ENCODE results near the gene SQSTM1. TPM values are rescaled to one million over a fixed set of nuclear protein-coding genes. Genes with fewer than 3 reads are reported as not detected.

SQSTM1 gene
- total and polyA plus RNA-seq, 2 experiments from 2014 or later: 402 to 641 TPM

- H2AFZ ChIP-seq: no peak overlapping the region
- H3K4me3 ChIP-seq: no peak overlapping the region
- no peaks in the 10 kb centered on the region for H3K79me2 ChIP-seq
- no peak for TF ChIP-seq EZH2 (IDR thresholded peaks at IDR 0.05; ENCODE audit: borderline replicate concordance)
- TF ChIP-seq EZH2phosphoT487 (IDR thresholded peaks at IDR 0.05; ENCODE audit: low read depth, severe bottlenecking, unreplicated experiment): no peak
- no peak for TF ChIP-seq CTCF (IDR thresholded peaks at IDR 0.05; ENCODE audit: poor library complexity)
- no peak overlapping the region for H3K4me2 ChIP-seq
- H3K9me2 ChIP-seq (replicated peaks; ENCODE audit: insufficient read depth): no peaks in the 10 kb centered on the region
- peak overlapping the region; percentile 66 for H3K27ac ChIP-seq
- H3K36me3 ChIP-seq (replicated peaks; ENCODE audit: insufficient read depth, low read depth): peaks cover 5% of the 10 kb centered on the region
- 78% methylated on average over 14 of the region's 14 CpGs for WGBS (ENCODE audit: low lambda C conversion rate, missing lambda C conversion rate)
- no peaks in the 10 kb centered on the region for H4K20me1 ChIP-seq (ENCODE audit: insufficient read depth, poor library complexity, severe bottlenecking)
- no peak for DNase-seq (ENCODE audit: low spot score)
- H3K4me1 ChIP-seq (ENCODE audit: insufficient read depth): no peaks in the 10 kb centered on the region
- no peaks in the 10 kb centered on the region for H3K27me3 ChIP-seq
- peaks cover 25% of the 10 kb centered on the region for H3K9me3 ChIP-seq (ENCODE audit: low read depth)
Observed at GRCh38 chr5:179886190-179886911, 65.6 kb downstream of the SQSTM1 start.

GRCh38 chr5:179887095-179887494 lies 66.4 kb downstream of the SQSTM1 start:
- Histone ChIP-seq H3K9me3 (ENCODE audit: low read depth) (peaks cover 25% of the 10 kb centered on the region), H4K20me1 (ENCODE audit: insufficient read depth, poor library complexity, severe bottlenecking) (no peaks in the 10 kb centered on the region), H3K4me3 (no peak overlapping the region), H3K27me3 (no peaks in the 10 kb centered on the region), H3K9me2 (replicated peaks; ENCODE audit: insufficient read depth) (no peaks in the 10 kb centered on the region), H2AFZ (no peak overlapping the region), H3K36me3 (replicated peaks; ENCODE audit: insufficient read depth, low read depth) (peaks cover 5% of the 10 kb centered on the region), H3K4me1 (ENCODE audit: insufficient read depth) (no peaks in the 10 kb centered on the region), H3K27ac (no peak overlapping the region), H3K79me2 (no peaks in the 10 kb centered on the region), H3K4me2 (no peak overlapping the region)
- DNase-seq (ENCODE audit: low spot score): no peak
- TF ChIP-seq EZH2 (IDR thresholded peaks at IDR 0.05; ENCODE audit: borderline replicate concordance) (no peak), CTCF (IDR thresholded peaks at IDR 0.05; ENCODE audit: poor library complexity) (no peak), EZH2phosphoT487 (IDR thresholded peaks at IDR 0.05; ENCODE audit: low read depth, severe bottlenecking, unreplicated experiment) (no peak)
- WGBS (ENCODE audit: low lambda C conversion rate, missing lambda C conversion rate): 96% methylated on average over 11 of the region's 11 CpGs

MicroRNA genes within 50 kb of the gene (microRNA counts, 767-probe panel; counts per million panel counts)
- not detected for microRNA hsa-miR-1229

Small RNA genes within 50 kb of the gene (microRNA-seq; reads per million reads assigned to microRNA genes)
- gene MIR1229: 24.1 reads per million, percentile 42 among the genes with 10 or more reads in this experiment

Small RNA genes within 50 kb of the gene (small RNA-seq; reads per million reads assigned to genes)
- gene MIR1229: 0.09 reads per million
- not detected for gene RF00019

Other genes starting within 250 kb of the SQSTM1 start
- 392 and 485 TPM in 2 replicates for gene HNRNPH1, start 197.2 kb upstream of the SQSTM1 start, total RNA-seq
- gene HNRNPH1, start 197.2 kb upstream of the SQSTM1 start, polyA plus RNA-seq: 99.9 and 123 TPM in 2 replicates
- not detected in 2 replicates for gene CBY3, start 139.9 kb upstream of the SQSTM1 start, total RNA-seq
- gene CBY3, start 139.9 kb upstream of the SQSTM1 start, polyA plus RNA-seq: not detected in 2 replicates
- 701 and 705 TPM in 2 replicates for gene CANX, start 121.9 kb upstream of the SQSTM1 start, total RNA-seq
- gene CANX, start 121.9 kb upstream of the SQSTM1 start, polyA plus RNA-seq: 329 and 369 TPM in 2 replicates
- gene MAML1, start 88.1 kb upstream of the SQSTM1 start, total RNA-seq: 14.2 and 15.9 TPM in 2 replicates
- 7.5 and 8.8 TPM in 2 replicates for gene MAML1, start 88.1 kb upstream of the SQSTM1 start, polyA plus RNA-seq
- 0.72 TPM in 1 of 2 replicates, not detected in the other for gene LTC4S, start 26.9 kb upstream of the SQSTM1 start, total RNA-seq
- 3.7 and 6.5 TPM in 2 replicates for gene LTC4S, start 26.9 kb upstream of the SQSTM1 start, polyA plus RNA-seq
- gene MGAT4B, start 14.0 kb upstream of the SQSTM1 start, total RNA-seq: 132 and 159 TPM in 2 replicates
- gene MGAT4B, start 14.0 kb upstream of the SQSTM1 start, polyA plus RNA-seq: 233 and 243 TPM in 2 replicates
- 11.2 and 21.2 TPM in 2 replicates for gene MRNIP, start 37.9 kb downstream of the SQSTM1 start, total RNA-seq
- 28.5 and 51.6 TPM in 2 replicates for gene MRNIP, start 37.9 kb downstream of the SQSTM1 start, polyA plus RNA-seq
- gene TBC1D9B, start 87.0 kb downstream of the SQSTM1 start, total RNA-seq: 66.9 and 77.0 TPM in 2 replicates
- 94.0 and 97.3 TPM in 2 replicates for gene TBC1D9B, start 87.0 kb downstream of the SQSTM1 start, polyA plus RNA-seq

Measured in hepatocyte (in vitro differentiated cells).